GM12878 (cell line): Measurements from ENCODE around the gene FGFRL1.

Experiments
- ASH2L ChIP-seq: fragments of 300-600, 200-600 bp; sonication (generic); IDR thresholded peaks from 2 replicates; pipeline ENCODE4 v1.6.1; 2017; ENCODE audit warnings: low read depth, mild to moderate bottlenecking, borderline replicate concordance
- ATF3 ChIP-seq: IDR thresholded peaks from 2 replicates; pipeline ENCODE4 v1.6.1; 2011; ENCODE audit warnings: low read depth, mild to moderate bottlenecking, low read length, moderate library complexity, borderline replicate concordance; ENCODE audit errors: extremely low read depth
- CREM ChIP-seq: IDR thresholded peaks from 2 replicates; pipeline ENCODE4 v1.6.1; 2014; ENCODE audit warnings: antibody characterized with exemption, low read depth
- CTCF ChIP-seq, 3 experiments: IDR thresholded peaks in 2 of 3; conservative IDR thresholded peaks in 1 of 3; 2 replicates each; pipeline ENCODE4 v1.5.1; 2011; ENCODE audit warnings: low read depth in 3 of 3, low read length in 3 of 3, mild to moderate bottlenecking in 3 of 3, control low read depth in 2 of 3, moderate library complexity in 2 of 3, inconsistent platforms in 1 of 3, mixed read lengths in 1 of 3; ENCODE audit not compliant: control insufficient read depth in 2 of 3, insufficient read depth in 1 of 3; ENCODE audit errors: extremely low read depth in 1 of 3
- EP300 ChIP-seq, 2 experiments: fragments of 150-350 bp in 1 of 2; IDR thresholded peaks; 2 replicates each; pipeline ENCODE4 v1.6.1; 2011 to 2012; ENCODE audit warnings: low read depth in 2 of 2, low read length in 2 of 2, borderline replicate concordance in 1 of 2, improper control_type of control experiment in 1 of 2, inconsistent platforms in 1 of 2; ENCODE audit not compliant: control insufficient read depth in 1 of 2
- FOS ChIP-seq: IDR thresholded peaks from 3 replicates; pipeline ENCODE4 v1.6.1; 2011; ENCODE audit warnings: borderline replicate concordance; ENCODE audit not compliant: insufficient read length; ENCODE audit errors: extremely low read depth
- HCFC1 ChIP-seq: fragments of 150-350 bp; IDR thresholded peaks from 2 replicates; pipeline ENCODE4 v1.6.1; 2014; ENCODE audit warnings: low read length
- POLR2A ChIP-seq: IDR thresholded peaks from 2 replicates; pipeline ENCODE4 v1.6.1; 2011; ENCODE audit warnings: low read depth, mild to moderate bottlenecking, low read length
- RELA ChIP-seq: fragments of 450-650 bp; IDR thresholded peaks from 2 replicates; pipeline ENCODE4 v1.8.0; 2014; ENCODE audit warnings: borderline replicate concordance; ENCODE audit not compliant: partially characterized antibody
- RFX5 ChIP-seq: IDR thresholded peaks from 2 replicates; pipeline ENCODE4 v1.6.1; 2011; ENCODE audit warnings: low read depth, low read length, improper control_type of control experiment
- SP1 ChIP-seq: IDR thresholded peaks from one replicate; pipeline ENCODE4 v1.6.1; 2011; ENCODE audit warnings: low read depth, low read length
- TARDBP ChIP-seq: IDR thresholded peaks from 2 replicates; pipeline ENCODE4 v1.6.1; 2016; ENCODE audit warnings: borderline replicate concordance
- ZNF217 ChIP-seq: fragments of 450-650 bp; IDR thresholded peaks from 2 replicates; pipeline ENCODE4 v1.6.1; 2017; ENCODE audit warnings: antibody characterized with exemption, mild to moderate bottlenecking
- ZZZ3 ChIP-seq: IDR thresholded peaks from 2 replicates; pipeline ENCODE4 v1.6.1; 2011; ENCODE audit warnings: low read depth; ENCODE audit not compliant: control insufficient read depth, insufficient read length

DNA sequence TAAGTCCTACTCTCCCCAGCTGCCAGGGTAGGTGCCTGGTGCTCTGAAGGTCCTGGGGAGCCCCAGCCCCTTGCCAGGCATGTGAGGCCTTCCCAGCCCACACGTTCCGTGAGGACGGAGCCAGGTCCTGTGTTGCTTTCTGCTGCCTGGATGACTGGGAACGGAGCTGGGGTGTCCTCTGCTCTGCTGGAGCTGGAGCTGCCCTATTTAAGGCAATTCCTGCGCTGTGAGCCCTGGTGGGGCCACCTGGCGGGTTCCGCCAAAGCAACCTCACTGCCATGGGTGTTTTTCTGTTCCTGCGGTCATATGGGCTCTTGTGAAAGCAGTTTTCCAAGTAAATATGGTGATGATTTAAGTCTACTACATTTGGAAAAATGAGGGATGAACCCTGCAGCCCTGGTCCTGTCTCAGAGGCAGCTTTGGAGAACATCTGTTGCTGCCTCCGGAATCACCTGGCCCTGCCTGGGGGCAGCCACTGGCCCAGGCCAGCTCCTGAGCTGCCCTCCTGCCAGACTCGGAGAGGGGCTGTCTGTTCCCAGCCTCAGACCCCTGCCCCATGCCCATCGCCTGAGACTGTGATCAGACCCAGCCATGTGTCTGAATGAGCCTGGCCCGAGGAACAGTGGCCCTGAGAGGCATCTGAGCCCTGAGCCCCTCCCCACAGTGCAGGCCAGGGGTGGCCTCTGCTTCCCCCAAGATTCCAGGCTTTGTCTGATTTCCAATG lies 33.2 kb downstream of the FGFRL1 start:
- no peak for TF ChIP-seq ATF3
- no peak for TF ChIP-seq RELA
- TF ChIP-seq CTCF (IDR thresholded peaks at IDR 0.05 in 2 of 3, conservative IDR thresholded peaks at IDR 0.05 in 1 of 3; ENCODE audit: control insufficient read depth in 2 of 3, extremely low read depth in 1 of 3, insufficient read depth in 1 of 3, low read depth in 3 of 3, low read length in 3 of 3) = no peak
- no peak for TF ChIP-seq EP300 (IDR thresholded peaks at IDR 0.05; ENCODE audit: borderline replicate concordance in 1 of 2, control insufficient read depth in 1 of 2, low read depth in 2 of 2, low read length in 2 of 2)
- TF ChIP-seq HCFC1 = no peak
- no peak for TF ChIP-seq SP1
- no peak for TF ChIP-seq ASH2L
- no peak for TF ChIP-seq TARDBP
- no peak for TF ChIP-seq FOS
- TF ChIP-seq ZNF217 = no peak
- no peak for TF ChIP-seq ZZZ3
- TF ChIP-seq POLR2A = no peak
- TF ChIP-seq CREM = no peak
- TF ChIP-seq RFX5 = no peak
